Psoas muscle (tissue), 8 donors: Measurements from ENCODE around the gene ZNF227. TPM values are rescaled to one million over a fixed set of nuclear protein-coding genes. Genes with fewer than 3 reads are reported as not detected.
"Not testable (repeated sequence)": the region's sequence is repeated elsewhere in the genome, so short reads cannot be mapped to it uniquely, and the experiment has no call there.

Source experiments
- ATAC-seq, 4 donors: fragments of 200-7000 bp; cut with Tn5 transposase; one replicate each; pipeline ENCODE4 v1.9.1; 2020; ENCODE audit warnings: moderate library complexity in 3 of 4, mild to moderate bottlenecking in 2 of 4
- DNase-seq, 2 donors: peaks; one replicate each; pipeline ENCODE4 v3.0.0-alpha.2; 2020
- H3K27ac ChIP-seq: fragments of 200-600 bp; one replicate; pipeline ENCODE4 v1.8.0; 2022
- H3K27me3 ChIP-seq, 3 donors: fragments of 200-600 bp in 1 of 3; one replicate each; pipeline versions ENCODE4 v1.6.1 to v1.8.0; 2013 to 2022; ENCODE audit warnings: low read length in 2 of 3, mild to moderate bottlenecking in 2 of 3, moderate library complexity in 1 of 3; ENCODE audit not compliant: insufficient read depth in 3 of 3
- H3K36me3 ChIP-seq, 2 donors: fragments of 200-600 bp in 1 of 2; one replicate each; pipeline versions ENCODE4 v1.6.1 to v1.8.0; 2013 to 2022; ENCODE audit warnings: low read depth in 1 of 2, mild to moderate bottlenecking in 1 of 2, moderate library complexity in 1 of 2; ENCODE audit not compliant: insufficient read depth in 1 of 2
- H3K4me1 ChIP-seq: fragments of 200-600 bp; one replicate; pipeline ENCODE4 v1.8.0; 2022
- H3K4me3 ChIP-seq: fragments of 200-600 bp; one replicate; pipeline ENCODE4 v1.8.0; 2022; ENCODE audit warnings: mild to moderate bottlenecking
- H3K9me3 ChIP-seq: fragments of 200-600 bp; one replicate; pipeline ENCODE4 v1.8.0; 2022
- CTCF ChIP-seq: fragments of 200-600 bp; IDR thresholded peaks from one replicate; pipeline ENCODE4 v1.8.0; 2022; ENCODE audit warnings: antibody characterized with exemption
- WGBS, 3 donors: extraction: QIAGEN DNeasy Blood & Tissue Kit; methylation state at CpG; one replicate each; pipeline versions ENCODE4 v1.1.6 to v1.1.7; 2013; 5-methylcytosine and 5-hydroxymethylcytosine counted together
- intact Hi-C, 2 donors: fragments of 100-400 bp; cut with DNase I; formaldehyde crosslinking; loops; one replicate each; pipeline versions ENCODE4 v1.11.0 to v1.14.2; 2022
- polyA plus RNA-seq, 3 donors: library from polyadenylated mRNA; stranded (reverse); fragments of 200-250 nt; gene quantifications; one replicate each; pipeline ENCODE4 v1.2.3, GENCODE V29; 2013
- total RNA-seq, 4 donors: library from RNA; stranded (reverse); fragmentation: NEBNext Ultra II Directional in 2 of 4; extraction: Animal tissue kit (Norgen Biotek cat#: 25700) in 2 of 4; gene quantifications; one replicate each; pipeline versions ENCODE4 v1.2.1 to v1.2.4, GENCODE V29; 2021 to 2023
- donor health status: healthy with polysubstance abuse.
- donor health status: DM: no; HTN: no; CAD: no; lungs with moderate emphysema.
- donor health status: Bipolar disorder and iron deficiency.
- donor health status: healthy.
- donor health status: DM: yes; HTN: yes; CAD: no.
- donor health status: DM: no; HTN: no; CAD: no.
- donor health status: DM: no; HTN: no; CAD: no.
- donor health status: DM: yes; HTN: yes; CAD: no.

Gene ZNF227
- total and polyA plus RNA-seq, 7 donors = 2.3 to 10.8 (median 9.8) TPM

GRCh38 chr19:44207126-44207803, 5.1 kb upstream of the ZNF227 start:
- Histone ChIP-seq H3K9me3 (peaks cover 35% of the 10 kb centered on the region), H3K4me1 (no peaks in the 10 kb centered on the region), H3K4me3 (peak overlapping the region; percentile 90), H3K27me3 (no peaks in the 10 kb centered on the region), H3K27ac (peak overlapping the region; percentile 91), H3K36me3 (no peaks in the 10 kb centered on the region)
- intact Hi-C loops = loop anchor here (2.0 to 5.0 kb wide), 2 partner anchors 40 to 42 kb away; partner anchors contain the start of gene ZNF226 (in 2 of the 2)
- DNase-seq (peak; percentile 86 to 91), ATAC-seq (peak; percentile 91 to 98 (median 95))
- WGBS, 3 donors = 3 to 4% (median 4%) methylated on average over 24 to 26 of the region's 26 CpGs
- no peak for TF ChIP-seq CTCF

DNA sequence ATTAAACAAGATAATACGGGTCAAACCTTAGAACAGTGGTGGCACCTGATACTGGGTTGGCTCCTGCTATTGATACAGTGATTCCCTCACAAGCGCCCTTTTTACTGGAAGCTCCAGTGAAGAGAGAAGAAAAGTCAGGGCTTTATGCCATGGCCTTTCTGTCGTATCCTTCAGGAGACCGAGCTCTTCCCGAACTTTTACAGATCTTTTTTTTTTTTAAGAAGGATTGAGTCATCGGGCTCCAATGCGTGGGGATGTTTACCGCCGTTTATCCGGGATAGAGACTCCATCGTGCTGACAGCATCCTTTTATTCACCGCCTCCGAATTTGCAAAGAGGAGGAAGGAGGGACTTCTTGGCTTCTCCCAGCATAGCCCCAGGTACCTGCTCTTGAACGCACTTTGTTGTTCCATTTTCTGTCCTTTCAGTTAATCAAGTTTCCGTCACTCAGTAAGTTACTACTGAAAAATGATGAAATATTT, 574 bp downstream of the ZNF227 start:
- Histone ChIP-seq H3K27ac (peak overlapping the region; percentile 87), H3K4me3 (peak overlapping the region; percentile 86), H3K36me3 (peaks cover 7 to 34% of the 10 kb centered on the region in 2 donors), H3K4me1 (no peaks in the 10 kb centered on the region), H3K9me3 (peaks cover 24% of the 10 kb centered on the region), H3K27me3 (no peaks in the 10 kb centered on the region)
- DNase-seq = no peak
- intact Hi-C loops = loop anchor here in 1 of 2 donors (5.0 kb wide), 1 partner anchor 94 kb away; the partner anchor contains the start of gene ZNF235
- 3 to 4% (median 4%) methylated on average over 15 of the region's 15 CpGs for WGBS, 3 donors
- no peak for TF ChIP-seq CTCF
- peak; percentile 7 to 46 (median 14) for ATAC-seq

DNA sequence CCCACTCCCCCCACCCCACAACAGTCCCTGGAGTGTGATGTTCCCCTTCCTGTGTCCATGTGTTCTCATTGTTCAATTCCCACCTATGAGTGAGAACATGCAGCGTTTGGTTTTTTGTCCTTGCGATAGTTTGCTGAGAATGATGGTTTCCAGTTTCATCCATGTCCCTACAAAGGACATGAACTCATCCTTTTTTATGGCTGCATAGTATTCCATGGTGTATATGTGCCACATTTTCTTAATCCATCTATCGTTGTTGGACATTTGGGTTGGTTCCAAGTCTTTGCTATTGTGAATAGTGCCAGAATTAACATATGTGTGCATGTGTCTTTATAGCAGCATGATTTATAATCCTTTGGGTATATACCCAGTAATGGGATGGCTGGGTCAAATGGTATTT, 7.6 kb downstream of the ZNF227 start:
- DNase-seq, H3K4me3 ChIP-seq, H3K27ac ChIP-seq, intact Hi-C loops, ATAC-seq, H3K4me1 ChIP-seq, H3K27me3 ChIP-seq: not testable (repeated sequence)
- Histone ChIP-seq H3K36me3 (peaks cover 7 to 47% of the 10 kb centered on the region in 2 donors), H3K9me3 (peaks cover 13% of the 10 kb centered on the region)
- 83 to 93% (median 91%) methylated on average over 1 to 3 of the region's 3 CpGs for WGBS, 3 donors

GRCh38 chr19:44220761-44221160, 8.4 kb downstream of the ZNF227 start:
- H3K27ac ChIP-seq, H3K4me1 ChIP-seq, H3K4me3 ChIP-seq, ATAC-seq, DNase-seq, intact Hi-C loops, H3K27me3 ChIP-seq: not testable (repeated sequence)
- peaks cover 4 to 40% of the 10 kb centered on the region in 2 donors for H3K36me3 ChIP-seq
- H3K9me3 ChIP-seq = peaks cover 15% of the 10 kb centered on the region
- 97 to 99% (median 99%) methylated on average over 6 of the region's 6 CpGs for WGBS, 3 donors

- Histone ChIP-seq H3K36me3 (peaks cover 4 to 40% of the 10 kb centered on the region in 2 donors), H3K9me3 (peaks cover 20% of the 10 kb centered on the region)
- WGBS, 3 donors = 96 to 100% (median 97%) methylated on average over 3 of the region's 3 CpGs
- DNase-seq, ATAC-seq, intact Hi-C loops, H3K4me3 ChIP-seq, H3K27ac ChIP-seq, H3K27me3 ChIP-seq, H3K4me1 ChIP-seq: not testable (repeated sequence)
Measured at GRCh38 chr19:44221291-44221690, 9.0 kb downstream of the ZNF227 start.

DNA sequence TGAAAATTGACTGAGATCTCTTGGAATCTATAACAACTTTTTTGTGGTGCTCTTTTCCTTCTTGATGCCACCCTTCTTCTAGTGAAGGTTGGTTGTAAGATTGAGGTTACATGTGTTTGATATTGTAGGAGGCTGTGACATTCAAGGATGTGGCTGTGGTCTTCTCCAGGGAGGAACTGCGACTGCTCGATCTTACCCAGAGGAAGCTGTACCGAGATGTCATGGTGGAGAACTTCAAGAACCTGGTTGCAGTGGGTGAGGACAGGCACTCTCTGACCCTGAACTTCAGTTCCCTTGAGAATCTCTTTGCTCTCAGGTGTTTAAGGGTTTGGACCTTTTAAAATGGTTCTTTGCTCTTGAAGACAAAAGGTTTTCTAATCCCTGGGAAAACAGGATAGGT, 16.0 kb downstream of the ZNF227 start:
- Histone ChIP-seq H3K36me3 (peaks cover 14 to 70% of the 10 kb centered on the region in 2 donors), H3K27ac (no peak overlapping the region), H3K9me3 (peaks cover 30% of the 10 kb centered on the region)

More for the DNA sequence above, 16.0 kb downstream of the ZNF227 start:
- H3K4me3 ChIP-seq = no peak overlapping the region
- no peaks in the 10 kb centered on the region for H3K4me1 ChIP-seq
- H3K27me3 ChIP-seq = no peaks in the 10 kb centered on the region
- TF ChIP-seq CTCF = no peak
- DNase-seq (no peak), ATAC-seq (no peak)
- WGBS, 3 donors = 93 to 99% (median 95%) methylated on average over 3 of the region's 3 CpGs
- intact Hi-C loops = no loop called here
